AG04450 (cell line): ENCODE measurements around the gene WT1. TPM values are rescaled to one million over a fixed set of nuclear protein-coding genes. Genes with fewer than 3 reads are reported as not detected.

Experiments
- CTCF ChIA-PET: fragments of 300-600, 350-600 bp; formaldehyde crosslinking; extraction: SDS; loops from one replicate; lab custom pipeline; 2022; ENCODE audit warnings: antibody characterized with exemption, inconsistent platforms; lab: Charles Lee
- POLR2A ChIA-PET: fragments of 350-600 bp; formaldehyde crosslinking; extraction: SDS; loops from one replicate; lab custom pipeline; 2021; ENCODE audit warnings: antibody characterized with exemption, inconsistent platforms; lab: Yijun Ruan, JAX
- DNase-seq: peaks from one replicate; pipeline ENCODE4 v3.0.0-alpha.2; 2011; ENCODE audit warnings: low read depth, low spot score
- H3K27ac ChIP-seq: one replicate; pipeline ENCODE4 v1.5.1; 2012; ENCODE audit warnings: low read depth, low read length, control low read depth
- H3K27me3 ChIP-seq: one replicate; pipeline ENCODE4 v1.6.0; 2012; ENCODE audit warnings: low read length; ENCODE audit not compliant: control insufficient read depth, insufficient read depth
- H3K4me3 ChIP-seq: 2 replicates; pipeline ENCODE4 v1.5.1; 2011; ENCODE audit warnings: mild to moderate bottlenecking, low read depth, low read length, control low read depth
- H3K9me3 ChIP-seq: 2 replicates; pipeline ENCODE4 v1.5.1; 2012; ENCODE audit warnings: low read length; ENCODE audit not compliant: control insufficient read depth, insufficient read depth
- polyA plus RNA-seq: library from polyadenylated mRNA; depleted of rRNA; stranded (reverse); fragments of >200 nt; gene quantifications from 2 replicates; pipeline ENCODE4 v1.2.3, GENCODE V29; 2011
- TF ChIP-seq, protein P1 (sequence below): IDR thresholded peaks from 2 replicates; pipeline ENCODE4 v1.5.1; 2011; ENCODE audit warnings: low read depth, low read length, control low read depth, inconsistent platforms

Gene WT1
- polyA plus RNA-seq, 1 experiment: not detected

DNA sequence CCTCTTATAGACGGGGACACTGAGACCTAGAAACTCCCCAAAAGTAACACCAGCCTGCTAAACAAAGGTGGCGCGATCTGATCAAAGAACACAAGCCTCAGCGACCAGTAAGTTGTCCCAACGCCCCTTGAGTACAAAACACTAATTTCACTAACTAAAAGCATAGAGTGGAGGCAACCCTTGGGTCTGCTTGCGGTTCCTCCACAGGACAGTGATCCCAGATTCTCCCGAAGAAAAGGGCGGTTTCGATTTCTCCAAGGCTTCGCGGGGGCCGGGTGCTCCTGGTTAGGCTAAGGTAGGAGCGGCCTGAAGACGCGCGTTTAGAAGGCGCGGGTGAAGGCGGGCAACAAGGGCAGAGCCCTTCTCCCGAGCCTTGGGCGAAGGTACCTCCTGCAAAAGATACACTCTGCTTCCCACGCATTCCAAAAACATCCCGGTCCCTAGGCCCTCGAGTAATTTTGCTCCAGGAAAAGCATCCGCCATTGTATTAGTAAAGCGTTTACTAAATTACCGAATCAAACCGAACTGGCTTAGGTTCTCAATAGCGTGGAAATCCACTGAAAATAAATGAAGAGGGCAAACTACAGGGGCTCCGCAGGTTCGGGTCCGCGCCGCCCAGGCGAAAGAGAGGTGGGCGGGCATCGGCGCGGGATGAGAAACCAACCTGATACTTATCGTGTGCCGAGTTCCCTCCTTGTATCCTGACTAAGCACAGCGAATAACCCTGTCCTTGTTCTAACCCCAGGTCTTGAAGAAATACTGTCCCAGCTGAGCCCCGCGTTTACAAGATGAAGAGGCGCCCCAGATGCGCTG is 2.0 kb downstream of the WT1 start:
- ChIA-PET POLR2A (no interaction called here), CTCF (no interaction called here)
- Histone ChIP-seq H3K27me3 (peaks cover 92% of the 10 kb centered on the region), H3K4me3 (peak overlapping the region; percentile 29), H3K9me3 (peaks cover 27% of the 10 kb centered on the region; the same call in 1 of the 2 replicates), H3K27ac (no peak overlapping the region)
- DNase-seq: no peak
- TF ChIP-seq, protein P1, sequence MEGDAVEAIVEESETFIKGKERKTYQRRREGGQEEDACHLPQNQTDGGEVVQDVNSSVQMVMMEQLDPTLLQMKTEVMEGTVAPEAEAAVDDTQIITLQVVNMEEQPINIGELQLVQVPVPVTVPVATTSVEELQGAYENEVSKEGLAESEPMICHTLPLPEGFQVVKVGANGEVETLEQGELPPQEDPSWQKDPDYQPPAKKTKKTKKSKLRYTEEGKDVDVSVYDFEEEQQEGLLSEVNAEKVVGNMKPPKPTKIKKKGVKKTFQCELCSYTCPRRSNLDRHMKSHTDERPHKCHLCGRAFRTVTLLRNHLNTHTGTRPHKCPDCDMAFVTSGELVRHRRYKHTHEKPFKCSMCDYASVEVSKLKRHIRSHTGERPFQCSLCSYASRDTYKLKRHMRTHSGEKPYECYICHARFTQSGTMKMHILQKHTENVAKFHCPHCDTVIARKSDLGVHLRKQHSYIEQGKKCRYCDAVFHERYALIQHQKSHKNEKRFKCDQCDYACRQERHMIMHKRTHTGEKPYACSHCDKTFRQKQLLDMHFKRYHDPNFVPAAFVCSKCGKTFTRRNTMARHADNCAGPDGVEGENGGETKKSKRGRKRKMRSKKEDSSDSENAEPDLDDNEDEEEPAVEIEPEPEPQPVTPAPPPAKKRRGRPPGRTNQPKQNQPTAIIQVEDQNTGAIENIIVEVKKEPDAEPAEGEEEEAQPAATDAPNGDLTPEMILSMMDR: no peak

DNA sequence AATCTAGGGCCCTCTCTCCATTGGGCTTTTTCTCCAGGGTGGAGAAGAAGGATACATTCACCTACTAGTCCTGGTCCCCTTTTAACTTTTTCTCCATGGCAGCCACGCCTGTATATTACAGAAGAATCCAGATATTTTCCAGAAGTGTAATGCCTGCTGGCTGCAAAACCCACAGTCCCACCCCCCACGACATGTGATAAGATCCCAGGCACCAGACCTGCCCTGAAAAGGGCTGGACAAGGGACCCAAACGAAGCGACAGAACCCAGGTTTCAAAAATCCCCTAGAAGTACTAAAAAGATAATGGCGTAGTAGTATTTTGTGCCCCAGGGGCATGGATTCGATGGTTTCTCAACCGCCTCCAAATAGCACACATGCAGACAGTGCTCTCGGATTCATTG is 2.8 kb downstream of the WT1 start:
- no peak for DNase-seq
- ChIA-PET CTCF (no interaction called here), POLR2A (no interaction called here)
- Histone ChIP-seq H3K9me3 (peaks cover 23% of the 10 kb centered on the region; the same call in 1 of the 2 replicates), H3K27ac (no peak overlapping the region), H3K4me3 (no peak overlapping the region), H3K27me3 (peaks cover 92% of the 10 kb centered on the region)
- TF ChIP-seq, protein P1: no peak

DNA sequence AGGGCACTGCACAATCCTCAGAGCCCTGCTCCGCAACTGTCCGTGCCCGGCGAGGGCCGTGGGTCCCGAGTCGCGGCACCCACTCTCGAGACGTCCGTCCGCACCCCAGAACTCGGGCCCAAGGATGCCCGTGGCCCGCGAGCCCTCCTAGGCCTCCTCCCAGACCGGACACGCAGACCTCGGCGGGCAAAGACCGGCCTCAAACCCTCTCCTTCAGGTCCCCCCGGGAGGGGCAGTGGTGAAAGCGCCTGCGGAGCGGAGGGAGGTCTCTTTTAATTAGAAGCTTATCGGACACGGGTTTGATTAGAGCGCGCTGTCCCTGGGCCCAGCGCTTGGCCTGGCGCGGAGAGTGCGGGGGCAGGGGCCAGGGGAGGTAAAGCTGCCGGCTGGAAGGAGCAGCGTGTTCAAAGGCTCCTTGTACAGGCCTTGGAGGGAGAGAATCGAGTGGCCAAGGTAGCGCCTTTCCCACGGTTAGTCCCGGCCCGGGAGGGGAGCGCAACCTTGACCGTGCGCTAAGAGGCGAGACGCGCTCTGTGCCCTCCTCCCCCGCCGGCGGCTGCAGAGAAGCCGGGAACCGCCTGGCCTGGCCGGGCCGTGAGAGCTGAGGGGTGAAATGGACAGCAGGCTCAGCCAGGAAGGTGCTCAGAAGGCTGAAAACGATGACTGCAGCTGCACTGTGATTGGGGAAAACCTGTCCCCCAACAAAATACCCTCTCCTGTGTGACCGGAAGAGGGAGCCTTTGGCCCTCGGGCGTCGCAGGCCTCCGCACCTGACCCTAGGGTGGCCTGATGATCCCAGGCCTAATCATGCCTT is 4.6 kb downstream of the WT1 start:
- TF ChIP-seq, protein P1: peak; percentile 10; the same call in 1 of the 2 replicates
- Histone ChIP-seq H3K27ac (no peak overlapping the region), H3K9me3 (peaks cover 26% of the 10 kb centered on the region; the same call in 1 of the 2 replicates), H3K4me3 (no peak overlapping the region), H3K27me3 (peaks cover 92% of the 10 kb centered on the region)
- ChIA-PET CTCF (interaction anchor here (0.7 to 1.3 kb wide), 3 partner anchors 45 to 362 kb away, joined by 3 to 5 read pairs (median 4); no protein-coding TSS in a partner anchor), POLR2A (no interaction called here)
- no peak for DNase-seq

DNA sequence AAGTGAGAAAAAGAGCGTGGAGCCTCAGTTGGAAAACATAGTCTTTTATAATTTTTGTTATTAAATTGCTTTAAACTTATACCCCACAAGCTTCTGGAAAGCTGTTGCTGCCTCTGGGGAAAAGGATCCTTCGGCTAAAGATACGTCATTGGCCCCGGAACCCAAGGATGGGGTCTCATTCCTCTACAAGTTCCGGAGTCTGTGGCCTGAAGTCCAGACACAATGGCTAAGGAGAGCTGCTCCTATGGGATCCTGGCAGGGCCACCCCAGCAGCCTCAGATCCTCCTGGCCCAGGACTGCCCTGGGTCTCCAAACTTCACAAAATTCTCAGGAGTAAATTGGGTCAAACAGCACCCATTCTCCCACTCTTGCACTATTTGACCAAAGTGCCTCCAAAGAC is 5.9 kb downstream of the WT1 start:
- CTCF ChIA-PET: interaction anchor here (0.6 to 0.7 kb wide), 2 partner anchors 105 to 482 kb away, joined by 3 read pairs; no protein-coding TSS in a partner anchor
- no peak overlapping the region for H3K27ac ChIP-seq
- DNase-seq: no peak
- peaks cover 87% of the 10 kb centered on the region for H3K27me3 ChIP-seq
- H3K9me3 ChIP-seq: peaks cover 26% of the 10 kb centered on the region; the same call in 1 of the 2 replicates
- POLR2A ChIA-PET: no interaction called here
- no peak overlapping the region for H3K4me3 ChIP-seq
- TF ChIP-seq, protein P1: no peak
